ENCODE results near the gene GAS2L2.

The GAS2L2 gene

GRCh38 chr17:35725802-35726126 lies 27.3 kb downstream of the GAS2L2 start:
- H3K9ac ChIP-seq (ENCODE audit: low read depth, low read length): no peak overlapping the region
- peaks cover 38% of the 10 kb centered on the region for H3K36me3 ChIP-seq (ENCODE audit: control insufficient read depth, insufficient read depth, low read length)
- H3K27ac ChIP-seq (ENCODE audit: low read depth, low read length): no peak overlapping the region

GRCh38 chr17:35725058-35725457 lies 28.0 kb downstream of the GAS2L2 start:
- H3K27me3 ChIP-seq (ENCODE audit: control insufficient read depth, insufficient read depth, low read length): no peaks in the 10 kb centered on the region
- peaks cover 26% of the 10 kb centered on the region for H3K4me1 ChIP-seq (ENCODE audit: control insufficient read depth, insufficient read depth, low read length)
- peaks cover 42% of the 10 kb centered on the region for H3K36me3 ChIP-seq (ENCODE audit: control insufficient read depth, insufficient read depth, low read length)
- H3K9me3 ChIP-seq (ENCODE audit: control insufficient read depth, insufficient read depth, low read length): no peaks in the 10 kb centered on the region
- no peak overlapping the region for H3K27ac ChIP-seq (ENCODE audit: low read depth, low read length)
- no peak overlapping the region for H3K9ac ChIP-seq (ENCODE audit: low read depth, low read length)
- no peak overlapping the region for H3K4me3 ChIP-seq (ENCODE audit: low read depth, low read length)

More at GRCh38 chr17:35725802-35726126, 27.3 kb downstream of the GAS2L2 start:
- no peak overlapping the region for H3K4me3 ChIP-seq (ENCODE audit: low read depth, low read length)
- no peaks in the 10 kb centered on the region for H3K9me3 ChIP-seq (ENCODE audit: control insufficient read depth, insufficient read depth, low read length)
- peaks cover 3% of the 10 kb centered on the region; the same call in 1 of the 2 replicates for H3K27me3 ChIP-seq (ENCODE audit: control insufficient read depth, insufficient read depth, low read length)
- H3K4me1 ChIP-seq (ENCODE audit: control insufficient read depth, insufficient read depth, low read length): peaks cover 31% of the 10 kb centered on the region

GRCh38 chr17:35723735-35724134 lies 29.3 kb downstream of the GAS2L2 start:
- no peak overlapping the region for H3K4me3 ChIP-seq (ENCODE audit: low read depth, low read length)
- no peaks in the 10 kb centered on the region for H3K27me3 ChIP-seq (ENCODE audit: control insufficient read depth, insufficient read depth, low read length)
- no peak overlapping the region for H3K27ac ChIP-seq (ENCODE audit: low read depth, low read length)
- H3K36me3 ChIP-seq (ENCODE audit: control insufficient read depth, insufficient read depth, low read length): peaks cover 52% of the 10 kb centered on the region
- peaks cover 13% of the 10 kb centered on the region for H3K4me1 ChIP-seq (ENCODE audit: control insufficient read depth, insufficient read depth, low read length)
- H3K9ac ChIP-seq (ENCODE audit: low read depth, low read length): no peak overlapping the region
- no peaks in the 10 kb centered on the region for H3K9me3 ChIP-seq (ENCODE audit: control insufficient read depth, insufficient read depth, low read length)

- Histone ChIP-seq H3K27ac (ENCODE audit: low read depth, low read length) (no peak overlapping the region), H3K36me3 (ENCODE audit: control insufficient read depth, insufficient read depth, low read length) (peaks cover 73% of the 10 kb centered on the region), H3K9ac (ENCODE audit: low read depth, low read length) (no peak overlapping the region), H3K4me1 (ENCODE audit: control insufficient read depth, insufficient read depth, low read length) (no peaks in the 10 kb centered on the region), H3K9me3 (ENCODE audit: control insufficient read depth, insufficient read depth, low read length) (no peaks in the 10 kb centered on the region), H3K4me3 (ENCODE audit: low read depth, low read length) (no peak overlapping the region), H3K27me3 (ENCODE audit: control insufficient read depth, insufficient read depth, low read length) (no peaks in the 10 kb centered on the region)
Observed at GRCh38 chr17:35717475-35717874, 35.6 kb downstream of the GAS2L2 start.

- Histone ChIP-seq H3K27ac (ENCODE audit: low read depth, low read length) (no peak overlapping the region), H3K36me3 (ENCODE audit: control insufficient read depth, insufficient read depth, low read length) (peaks cover 73% of the 10 kb centered on the region), H3K4me1 (ENCODE audit: control insufficient read depth, insufficient read depth, low read length) (no peaks in the 10 kb centered on the region), H3K9ac (ENCODE audit: low read depth, low read length) (no peak overlapping the region), H3K27me3 (ENCODE audit: control insufficient read depth, insufficient read depth, low read length) (no peaks in the 10 kb centered on the region), H3K9me3 (ENCODE audit: control insufficient read depth, insufficient read depth, low read length) (no peaks in the 10 kb centered on the region), H3K4me3 (ENCODE audit: low read depth, low read length) (no peak overlapping the region)
Observed at GRCh38 chr17:35716897-35717465, 36.1 kb downstream of the GAS2L2 start.

- H3K4me1 ChIP-seq (ENCODE audit: control insufficient read depth, insufficient read depth, low read length): no peaks in the 10 kb centered on the region
- H3K27me3 ChIP-seq (ENCODE audit: control insufficient read depth, insufficient read depth, low read length): no peaks in the 10 kb centered on the region
- H3K9me3 ChIP-seq (ENCODE audit: control insufficient read depth, insufficient read depth, low read length): no peaks in the 10 kb centered on the region
- no peak overlapping the region for H3K9ac ChIP-seq (ENCODE audit: low read depth, low read length)
- no peak overlapping the region for H3K4me3 ChIP-seq (ENCODE audit: low read depth, low read length)
- H3K27ac ChIP-seq (ENCODE audit: low read depth, low read length): no peak overlapping the region
- peaks cover 70% of the 10 kb centered on the region for H3K36me3 ChIP-seq (ENCODE audit: control insufficient read depth, insufficient read depth, low read length)
Observed at GRCh38 chr17:35716173-35716572, 36.9 kb downstream of the GAS2L2 start.

- no peaks in the 10 kb centered on the region for H3K9me3 ChIP-seq (ENCODE audit: control insufficient read depth, insufficient read depth, low read length)
- H3K27me3 ChIP-seq (ENCODE audit: control insufficient read depth, insufficient read depth, low read length): no peaks in the 10 kb centered on the region
- H3K4me1 ChIP-seq (ENCODE audit: control insufficient read depth, insufficient read depth, low read length): no peaks in the 10 kb centered on the region
- H3K4me3 ChIP-seq (ENCODE audit: low read depth, low read length): no peak overlapping the region
- H3K36me3 ChIP-seq (ENCODE audit: control insufficient read depth, insufficient read depth, low read length): peaks cover 74% of the 10 kb centered on the region
- H3K9ac ChIP-seq (ENCODE audit: low read depth, low read length): no peak overlapping the region
- H3K27ac ChIP-seq (ENCODE audit: low read depth, low read length): no peak overlapping the region
Observed at GRCh38 chr17:35715416-35715815, 37.6 kb downstream of the GAS2L2 start.

GRCh38 chr17:35714988-35715387 lies 38.1 kb downstream of the GAS2L2 start:
- Histone ChIP-seq H3K4me3 (ENCODE audit: low read depth, low read length) (no peak overlapping the region), H3K36me3 (ENCODE audit: control insufficient read depth, insufficient read depth, low read length) (peaks cover 77% of the 10 kb centered on the region), H3K4me1 (ENCODE audit: control insufficient read depth, insufficient read depth, low read length) (no peaks in the 10 kb centered on the region), H3K9ac (ENCODE audit: low read depth, low read length) (no peak overlapping the region), H3K27ac (ENCODE audit: low read depth, low read length) (no peak overlapping the region), H3K27me3 (ENCODE audit: control insufficient read depth, insufficient read depth, low read length) (no peaks in the 10 kb centered on the region), H3K9me3 (ENCODE audit: control insufficient read depth, insufficient read depth, low read length) (no peaks in the 10 kb centered on the region)

GRCh38 chr17:35713069-35713728 lies 39.8 kb downstream of the GAS2L2 start:
- H3K9me3 ChIP-seq (ENCODE audit: control insufficient read depth, insufficient read depth, low read length): no peaks in the 10 kb centered on the region
- H3K27ac ChIP-seq (ENCODE audit: low read depth, low read length): no peak overlapping the region
- H3K36me3 ChIP-seq (ENCODE audit: control insufficient read depth, insufficient read depth, low read length): peaks cover 79% of the 10 kb centered on the region
- no peak overlapping the region for H3K4me3 ChIP-seq (ENCODE audit: low read depth, low read length)
- H3K4me1 ChIP-seq (ENCODE audit: control insufficient read depth, insufficient read depth, low read length): no peaks in the 10 kb centered on the region
- no peak overlapping the region for H3K9ac ChIP-seq (ENCODE audit: low read depth, low read length)
- no peaks in the 10 kb centered on the region for H3K27me3 ChIP-seq (ENCODE audit: control insufficient read depth, insufficient read depth, low read length)

- H3K4me1 ChIP-seq (ENCODE audit: control insufficient read depth, insufficient read depth, low read length): no peaks in the 10 kb centered on the region
- H3K9me3 ChIP-seq (ENCODE audit: control insufficient read depth, insufficient read depth, low read length): no peaks in the 10 kb centered on the region
- H3K27me3 ChIP-seq (ENCODE audit: control insufficient read depth, insufficient read depth, low read length): no peaks in the 10 kb centered on the region
- H3K4me3 ChIP-seq (ENCODE audit: low read depth, low read length): no peak overlapping the region
- no peak overlapping the region for H3K9ac ChIP-seq (ENCODE audit: low read depth, low read length)
- peaks cover 60% of the 10 kb centered on the region for H3K36me3 ChIP-seq (ENCODE audit: control insufficient read depth, insufficient read depth, low read length)
- H3K27ac ChIP-seq (ENCODE audit: low read depth, low read length): no peak overlapping the region
Observed at GRCh38 chr17:35710950-35711349, 42.1 kb downstream of the GAS2L2 start.

GRCh38 chr17:35709874-35710273 lies 43.2 kb downstream of the GAS2L2 start:
- no peak overlapping the region for H3K9ac ChIP-seq (ENCODE audit: low read depth, low read length)
- no peaks in the 10 kb centered on the region for H3K9me3 ChIP-seq (ENCODE audit: control insufficient read depth, insufficient read depth, low read length)
- peaks cover 49% of the 10 kb centered on the region for H3K36me3 ChIP-seq (ENCODE audit: control insufficient read depth, insufficient read depth, low read length)
- no peak overlapping the region for H3K27ac ChIP-seq (ENCODE audit: low read depth, low read length)
- H3K27me3 ChIP-seq (ENCODE audit: control insufficient read depth, insufficient read depth, low read length): no peaks in the 10 kb centered on the region
- no peak overlapping the region for H3K4me3 ChIP-seq (ENCODE audit: low read depth, low read length)
- H3K4me1 ChIP-seq (ENCODE audit: control insufficient read depth, insufficient read depth, low read length): no peaks in the 10 kb centered on the region
